GM19193 (cell line): Measurements from ENCODE around the gene FAM89A.

Source experiments
- POLR2A ChIP-seq: IDR thresholded peaks from 4 replicates; pipeline ENCODE4 v1.6.1; 2011; ENCODE audit not compliant: insufficient read depth, insufficient read length; ENCODE audit errors: extremely low read depth

The FAM89A gene

GRCh38 chr1:231041719-231042261 lies 1.7 kb upstream of the FAM89A start:
- no peak for TF ChIP-seq POLR2A

GRCh38 chr1:231040800-231041718 lies 1.0 kb upstream of the FAM89A start:
- no peak for TF ChIP-seq POLR2A

- TF ChIP-seq POLR2A: no peak
Observed at GRCh38 chr1:231039161-231040018, 664 bp downstream of the FAM89A start.

- TF ChIP-seq POLR2A: no peak
Observed at GRCh38 chr1:231037585-231038517, 2.2 kb downstream of the FAM89A start.

- no peak for TF ChIP-seq POLR2A
Observed at GRCh38 chr1:231036416-231036815, 3.6 kb downstream of the FAM89A start.

- no peak for TF ChIP-seq POLR2A
Observed at GRCh38 chr1:231035799-231036198, 4.3 kb downstream of the FAM89A start.

GRCh38 chr1:231032963-231033362 lies 7.1 kb downstream of the FAM89A start:
- TF ChIP-seq POLR2A: no peak

GRCh38 chr1:231029841-231030240 lies 10.2 kb downstream of the FAM89A start:
- no peak for TF ChIP-seq POLR2A

- TF ChIP-seq POLR2A: no peak
Observed at GRCh38 chr1:231028682-231029081, 11.4 kb downstream of the FAM89A start.

- TF ChIP-seq POLR2A: no peak
Observed at GRCh38 chr1:231027971-231028370, 12.1 kb downstream of the FAM89A start.

GRCh38 chr1:231027136-231027925 lies 12.7 kb downstream of the FAM89A start:
- no peak for TF ChIP-seq POLR2A

- TF ChIP-seq POLR2A: no peak
Observed at GRCh38 chr1:231026576-231026975, 13.5 kb downstream of the FAM89A start.

GRCh38 chr1:231023150-231023549 lies 16.9 kb downstream of the FAM89A start:
- no peak for TF ChIP-seq POLR2A
